Liver (tissue), 9 donors: ENCODE results near the gene MRGPRX4. TPM values are rescaled to one million over a fixed set of nuclear protein-coding genes. Genes with fewer than 3 reads are reported as not detected.

Experiments used
- DNase-seq: peaks from one replicate; pipeline ENCODE4 v3.0.0-alpha.2; 2017; ENCODE audit warnings: low spot score
- H3K27ac ChIP-seq, 2 donors: one replicate each; pipeline ENCODE4 v1.7.0; 2013; ENCODE audit warnings: inconsistent platforms in 2 of 2, low read length in 2 of 2, control low read depth in 1 of 2, low read depth in 1 of 2, mild to moderate bottlenecking in 1 of 2
- H3K27me3 ChIP-seq, 4 donors: one replicate each; pipeline versions ENCODE4 v1.6.1 to v1.7.0; 2013; ENCODE audit warnings: low read length in 3 of 4, inconsistent platforms in 1 of 4, mild to moderate bottlenecking in 1 of 4, moderate library complexity in 1 of 4; ENCODE audit not compliant: control insufficient read depth in 4 of 4, insufficient read depth in 4 of 4
- H3K36me3 ChIP-seq, 4 donors: one replicate each; pipeline versions ENCODE4 v1.6.1 to v1.7.0; 2013; ENCODE audit warnings: low read length in 3 of 4, mild to moderate bottlenecking in 3 of 4, low read depth in 1 of 4, moderate library complexity in 1 of 4; ENCODE audit not compliant: control insufficient read depth in 4 of 4, insufficient read depth in 3 of 4
- H3K4me1 ChIP-seq, 4 donors: one replicate each; pipeline versions ENCODE4 v1.6.1 to v1.7.0; 2013; ENCODE audit warnings: low read length in 3 of 4, mild to moderate bottlenecking in 3 of 4, moderate library complexity in 1 of 4; ENCODE audit not compliant: control insufficient read depth in 4 of 4, insufficient read depth in 4 of 4
- H3K4me3 ChIP-seq, 3 donors: one replicate each; pipeline versions ENCODE4 v1.6.1 to v1.7.0; 2013; ENCODE audit warnings: low read length in 3 of 3, control low read depth in 1 of 3, low read depth in 1 of 3, mild to moderate bottlenecking in 1 of 3
- H3K9ac ChIP-seq, 2 donors: one replicate each; pipeline ENCODE4 v1.7.0; 2013; ENCODE audit warnings: low read length in 2 of 2, mild to moderate bottlenecking in 2 of 2, moderate library complexity in 2 of 2, control low read depth in 1 of 2, low read depth in 1 of 2
- H3K9me3 ChIP-seq, 4 donors: one replicate each; pipeline versions ENCODE4 v1.6.1 to v1.7.0; 2013; ENCODE audit warnings: low read length in 3 of 4; ENCODE audit not compliant: control insufficient read depth in 4 of 4
- EGR1 ChIP-seq, 2 donors: IDR thresholded peaks; 2 replicates each; pipeline ENCODE4 v1.6.1; 2016 to 2018; ENCODE audit warnings: antibody characterized with exemption in 2 of 2, low read depth in 2 of 2
- FOXA1 ChIP-seq: IDR thresholded peaks from 2 replicates; pipeline ENCODE4 v1.6.1; 2016; ENCODE audit warnings: antibody characterized with exemption
- FOXA2 ChIP-seq: IDR thresholded peaks from 2 replicates; pipeline ENCODE4 v1.6.1; 2016; ENCODE audit warnings: antibody characterized with exemption
- GABPA ChIP-seq, 2 donors: IDR thresholded peaks in 1 of 2; conservative IDR thresholded peaks in 1 of 2; 2 replicates each; pipeline ENCODE4 v1.6.1; 2016; ENCODE audit warnings: antibody characterized with exemption in 2 of 2, mild to moderate bottlenecking in 1 of 2, moderate library complexity in 1 of 2
- HNF4A ChIP-seq, 2 donors: conservative IDR thresholded peaks; 2 replicates each; pipeline ENCODE4 v1.6.1; 2016; ENCODE audit warnings: antibody characterized with exemption in 2 of 2, mild to moderate bottlenecking in 2 of 2
- NR2F2 ChIP-seq: IDR thresholded peaks from 2 replicates; pipeline ENCODE4 v1.6.1; 2016; ENCODE audit warnings: antibody characterized with exemption
- RAD21 ChIP-seq, 2 donors: IDR thresholded peaks; 2 replicates each; pipeline ENCODE4 v1.6.1; 2016; ENCODE audit warnings: antibody characterized with exemption in 2 of 2, mild to moderate bottlenecking in 2 of 2
- RXRA ChIP-seq, 2 donors: IDR thresholded peaks; 2 replicates each; pipeline ENCODE4 v1.6.1; 2017 to 2018; ENCODE audit warnings: antibody characterized with exemption in 2 of 2, mild to moderate bottlenecking in 1 of 2
- TAF1 ChIP-seq: conservative IDR thresholded peaks from 2 replicates; pipeline ENCODE4 v1.6.1; 2016; ENCODE audit warnings: antibody characterized with exemption, mild to moderate bottlenecking
- YY1 ChIP-seq: IDR thresholded peaks from 2 replicates; pipeline ENCODE4 v1.6.1; 2016; ENCODE audit warnings: antibody characterized with exemption, mild to moderate bottlenecking
- WGBS: extraction: QIAGEN DNeasy Blood & Tissue Kit; methylation state at CpG from one replicate; pipeline ENCODE4 v1.1.7; 2013; 5-methylcytosine and 5-hydroxymethylcytosine counted together
- polyA plus RNA-seq, 2 donors: library from polyadenylated mRNA; stranded (reverse) in 1 of 2; unstranded in 1 of 2; fragments of 200-250 nt in 1 of 2; fragments of >200 nt in 1 of 2; fragmentation: Nextera tagmentation in 1 of 2; extraction: Ambion mirVana in 1 of 2; gene quantifications; one replicate each; pipeline versions ENCODE4 v1.2.1 to v1.2.3, GENCODE V29; 2013 to 2015
- total RNA-seq, 2 donors: library from RNA; depleted of rRNA; stranded (reverse); fragments of >200 nt; gene quantifications; one replicate each; pipeline ENCODE4 v1.2.3, GENCODE V29; 2014
- TF ChIP-seq, protein P1 (sequence below): fragments of 150-350 bp; IDR thresholded peaks from 2 replicates; pipeline ENCODE4 v1.5.1; 2017; ENCODE audit warnings: improper control_type of control experiment, low read depth, low read length; ENCODE audit not compliant: missing input control
- TF ChIP-seq, protein P2 (sequence below): IDR thresholded peaks from 2 replicates; pipeline ENCODE4 v1.6.1; 2016; ENCODE audit warnings: antibody characterized with exemption
- donor health status: healthy.
- donor health status: healthy.
- donor health status: healthy.
- donor health status: healthy.
- donor health status: healthy.

Gene MRGPRX4
- total and polyA plus RNA-seq, 4 donors, result not detected

DNA sequence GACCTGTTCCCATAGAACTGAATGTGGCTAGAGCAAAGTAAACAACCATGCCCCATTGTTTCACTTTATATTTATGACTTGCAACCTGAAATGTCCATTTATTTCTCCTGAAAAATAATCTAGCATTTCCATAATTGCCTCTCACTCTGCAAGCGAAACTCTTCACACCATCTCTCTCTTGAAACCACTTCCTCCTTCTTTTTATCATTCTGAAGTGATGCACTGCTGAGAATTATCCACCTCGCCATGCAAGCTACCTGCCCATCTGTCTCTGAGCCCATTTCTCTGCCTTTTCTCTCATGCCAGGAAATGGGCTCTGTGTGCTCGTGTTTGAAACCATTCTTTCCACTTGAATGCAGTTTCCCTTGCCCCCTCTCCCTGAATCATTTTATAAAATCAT is 26.8 kb upstream of the MRGPRX4 start:
- Histone ChIP-seq H3K9me3 (no peaks in the 10 kb centered on the region), H3K4me3 (no peak overlapping the region), H3K36me3 (no peaks in the 10 kb centered on the region), H3K27ac (no peak overlapping the region), H3K27me3 (peaks cover 0 to 2% (median 0%) of the 10 kb centered on the region in 4 donors), H3K9ac (no peak overlapping the region), H3K4me1 (no peaks in the 10 kb centered on the region)
- WGBS, result 58% methylated on average over 3 of the region's 3 CpGs
- TF ChIP-seq, protein P1, sequence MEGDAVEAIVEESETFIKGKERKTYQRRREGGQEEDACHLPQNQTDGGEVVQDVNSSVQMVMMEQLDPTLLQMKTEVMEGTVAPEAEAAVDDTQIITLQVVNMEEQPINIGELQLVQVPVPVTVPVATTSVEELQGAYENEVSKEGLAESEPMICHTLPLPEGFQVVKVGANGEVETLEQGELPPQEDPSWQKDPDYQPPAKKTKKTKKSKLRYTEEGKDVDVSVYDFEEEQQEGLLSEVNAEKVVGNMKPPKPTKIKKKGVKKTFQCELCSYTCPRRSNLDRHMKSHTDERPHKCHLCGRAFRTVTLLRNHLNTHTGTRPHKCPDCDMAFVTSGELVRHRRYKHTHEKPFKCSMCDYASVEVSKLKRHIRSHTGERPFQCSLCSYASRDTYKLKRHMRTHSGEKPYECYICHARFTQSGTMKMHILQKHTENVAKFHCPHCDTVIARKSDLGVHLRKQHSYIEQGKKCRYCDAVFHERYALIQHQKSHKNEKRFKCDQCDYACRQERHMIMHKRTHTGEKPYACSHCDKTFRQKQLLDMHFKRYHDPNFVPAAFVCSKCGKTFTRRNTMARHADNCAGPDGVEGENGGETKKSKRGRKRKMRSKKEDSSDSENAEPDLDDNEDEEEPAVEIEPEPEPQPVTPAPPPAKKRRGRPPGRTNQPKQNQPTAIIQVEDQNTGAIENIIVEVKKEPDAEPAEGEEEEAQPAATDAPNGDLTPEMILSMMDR, result no peak
- TF ChIP-seq, protein P2, sequence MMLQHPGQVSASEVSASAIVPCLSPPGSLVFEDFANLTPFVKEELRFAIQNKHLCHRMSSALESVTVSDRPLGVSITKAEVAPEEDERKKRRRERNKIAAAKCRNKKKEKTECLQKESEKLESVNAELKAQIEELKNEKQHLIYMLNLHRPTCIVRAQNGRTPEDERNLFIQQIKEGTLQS, result no peak
- no peak for TF ChIP-seq TAF1
- no peak for TF ChIP-seq RXRA (IDR thresholded peaks at IDR 0.05)
- no peak for TF ChIP-seq NR2F2
- DNase-seq, result no peak

GRCh38 chr11:18151581-18151980 is 21.1 kb upstream of the MRGPRX4 start:
- WGBS, result 89% methylated on average over 3 of the region's 3 CpGs
- no peak overlapping the region for H3K9ac ChIP-seq
- H3K4me3 ChIP-seq, result no peak overlapping the region
- no peak overlapping the region for H3K27ac ChIP-seq
- no peaks in the 10 kb centered on the region for H3K9me3 ChIP-seq
- TF ChIP-seq YY1, result no peak
- no peak for TF ChIP-seq GABPA (IDR thresholded peaks at IDR 0.05 in 1 of 2, conservative IDR thresholded peaks at IDR 0.05 in 1 of 2)
- TF ChIP-seq, protein P2, result no peak
- TF ChIP-seq, protein P1, result no peak
- TF ChIP-seq NR2F2, result no peak
- no peaks in the 10 kb centered on the region for H3K4me1 ChIP-seq
- no peak for DNase-seq
- H3K27me3 ChIP-seq, result peaks cover 0 to 2% (median 0%) of the 10 kb centered on the region in 4 donors
- no peaks in the 10 kb centered on the region for H3K36me3 ChIP-seq

DNA sequence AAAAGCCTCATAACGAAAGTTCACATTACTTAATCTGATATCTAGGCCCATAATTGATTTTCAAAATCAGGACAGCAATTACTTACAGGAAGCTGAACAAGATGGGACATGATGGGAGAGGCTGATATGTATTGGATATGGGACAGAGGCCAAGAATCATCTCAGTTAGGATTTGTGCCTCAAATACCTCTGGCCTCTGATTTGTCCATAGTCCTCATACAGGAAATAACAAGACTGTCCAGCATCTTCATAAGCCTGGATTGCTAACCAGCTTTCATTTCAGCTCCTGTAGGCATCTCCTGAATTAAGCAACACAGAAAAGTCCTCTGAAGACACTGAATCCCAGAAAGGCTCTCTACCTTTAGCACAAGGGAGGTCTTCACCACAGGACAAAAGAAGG is 4.3 kb upstream of the MRGPRX4 start:
- WGBS, result 73% methylated on average over 1 of the region's 1 CpG
- no peak overlapping the region for H3K4me3 ChIP-seq

More for the DNA sequence above, 4.3 kb upstream of the MRGPRX4 start:
- TF ChIP-seq HNF4A (conservative IDR thresholded peaks at IDR 0.05), result no peak
- no peak for TF ChIP-seq NR2F2
- no peak for TF ChIP-seq RAD21 (IDR thresholded peaks at IDR 0.05)
- TF ChIP-seq, protein P1, result no peak
- TF ChIP-seq EGR1 (IDR thresholded peaks at IDR 0.05; ENCODE audit: low read depth in 2 of 2), result no peak
- TF ChIP-seq FOXA1, result no peak
- TF ChIP-seq FOXA2, result no peak
- TF ChIP-seq TAF1, result no peak
- TF ChIP-seq, protein P2, result no peak
- DNase-seq, result no peak
- Histone ChIP-seq H3K36me3 (no peaks in the 10 kb centered on the region), H3K27ac (no peak overlapping the region), H3K4me1 (no peaks in the 10 kb centered on the region), H3K9ac (no peak overlapping the region), H3K9me3 (no peaks in the 10 kb centered on the region), H3K27me3 (no peaks in the 10 kb centered on the region)
